Caco-2 (cell line): ENCODE measurements around the gene TRAM2. TPM values are rescaled to one million over a fixed set of nuclear protein-coding genes. Genes with fewer than 3 reads are reported as not detected.
A peak's percentile ranks its signal among the peaks of the same experiment; 100 is the strongest.

Experiments
- BruUV-seq: library from RNA; stranded (reverse); fragments of 400-500 nt; replicated peaks from 2 replicates; lab custom pipeline; 2021; lab: Mats Ljungman, UMichigan
- CTCF ChIA-PET: fragments of 300-600 bp; sonication (Branson Sonifier 250); formaldehyde crosslinking; loops from one replicate; lab custom pipeline; 2022; ENCODE audit warnings: antibody characterized with exemption; lab: Charles Lee
- POLR2A ChIA-PET: fragments of 300-600 bp; sonication (Branson Sonifier 250); formaldehyde crosslinking; loops from one replicate; lab custom pipeline; 2022; ENCODE audit warnings: antibody characterized with exemption; lab: Charles Lee
- DNase-seq, 2 experiments: peaks; one replicate each; pipeline versions ENCODE4 v3.0.0 to v3.0.0-alpha.2; 2020 to 2022
- H3K27me3 ChIP-seq: replicated peaks from 2 replicates; pipeline ENCODE4 v1.6.0; 2011; ENCODE audit warnings: low read length; ENCODE audit not compliant: control insufficient read depth, insufficient read depth
- H3K36me3 ChIP-seq: 2 replicates; pipeline ENCODE4 v1.5.1; 2011; ENCODE audit warnings: low read length; ENCODE audit not compliant: control insufficient read depth, insufficient read depth
- H3K4me1 ChIP-seq: fragments of 250-450 bp; sonication (Bioruptor Pico); 2 replicates; pipeline ENCODE4 v1.5.1; 2020; ENCODE audit warnings: mild to moderate bottlenecking
- H3K4me3 ChIP-seq: 2 replicates; pipeline ENCODE4 v1.5.1; 2011; ENCODE audit warnings: low read depth, mild to moderate bottlenecking, control low read depth, low read length
- H3K9me3 ChIP-seq: fragments of 250-450 bp; sonication (Bioruptor Pico); 2 replicates; pipeline ENCODE4 v1.5.1; 2020; ENCODE audit warnings: mild to moderate bottlenecking, moderate library complexity
- H3K27ac Mint-ChIP-seq: one replicate; pipeline ENCODE4 v1.8.0; 2022; ENCODE audit warnings: mixed read lengths; ENCODE audit not compliant: unreplicated experiment
- H3K27me3 Mint-ChIP-seq: one replicate; pipeline ENCODE4 v1.8.0; 2022; ENCODE audit warnings: mixed read lengths; ENCODE audit not compliant: insufficient read depth, unreplicated experiment
- H3K36me3 Mint-ChIP-seq: one replicate; pipeline ENCODE4 v1.8.0; 2022; ENCODE audit warnings: mild to moderate bottlenecking, mixed read lengths; ENCODE audit not compliant: insufficient read depth, unreplicated experiment
- H3K4me1 Mint-ChIP-seq: one replicate; pipeline ENCODE4 v1.8.0; 2022; ENCODE audit warnings: low read depth, mixed read lengths; ENCODE audit not compliant: unreplicated experiment
- H3K4me3 Mint-ChIP-seq: one replicate; pipeline ENCODE4 v1.8.0; 2022; ENCODE audit warnings: mild to moderate bottlenecking, moderate library complexity, mixed read lengths; ENCODE audit not compliant: unreplicated experiment
- H3K9me3 Mint-ChIP-seq: one replicate; pipeline ENCODE4 v1.8.0; 2022; ENCODE audit warnings: mixed read lengths; ENCODE audit not compliant: unreplicated experiment
- CTCF ChIP-seq, 2 experiments: fragments of 200-600 bp in 1 of 2; IDR thresholded peaks; 1 replicate in 1 of 2; 2 replicates in 1 of 2; pipeline versions ENCODE4 v1.5.1 to v1.8.0; 2011 to 2022; ENCODE audit warnings: antibody characterized with exemption in 1 of 2, control low read depth in 1 of 2, inconsistent platforms in 1 of 2, low read depth in 1 of 2, low read length in 1 of 2, mild to moderate bottlenecking in 1 of 2, moderate library complexity in 1 of 2; ENCODE audit not compliant: insufficient read depth in 1 of 2, severe bottlenecking in 1 of 2, unreplicated experiment in 1 of 2
- intact Hi-C: fragments of 100-400 bp; cut with micrococcal nuclease; formaldehyde crosslinking; loops from one replicate; pipeline ENCODE4 v1.10.0; 2022; ENCODE audit not compliant: unreplicated experiment
- total RNA-seq: library from RNA; stranded (reverse); gene quantifications from 2 replicates; pipeline ENCODE4 v1.2.3, GENCODE V29; 2022

The TRAM2 gene
- total RNA-seq, 1 experiment from 2014 or later, result 71.6 TPM

- ChIA-PET POLR2A (no interaction called here), CTCF (no interaction called here)
- peaks cover 86% of the 10 kb centered on the region for H3K4me1 ChIP-seq
- BruUV-seq, result no TSS peak
- H3K9me3 ChIP-seq, result no peaks in the 10 kb centered on the region
- intact Hi-C loops, result loop anchor here (10.0 kb wide), 1 partner anchor 285 kb away; the partner anchor contains the start of gene MCM3
- no peak overlapping the region for H3K4me3 Mint-ChIP-seq
- no peaks in the 10 kb centered on the region for H3K9me3 Mint-ChIP-seq
- no peaks in the 10 kb centered on the region; the same call in 1 of the 2 replicates for H3K36me3 ChIP-seq
- DNase-seq, result no peak
- no peaks in the 10 kb centered on the region for H3K27me3 ChIP-seq
- H3K27ac Mint-ChIP-seq, result no peak overlapping the region
- H3K4me1 Mint-ChIP-seq, result peaks cover 67% of the 10 kb centered on the region
- no peaks in the 10 kb centered on the region for H3K27me3 Mint-ChIP-seq
- H3K4me3 ChIP-seq, result no peak overlapping the region
- TF ChIP-seq CTCF (IDR thresholded peaks at IDR 0.05; ENCODE audit: insufficient read depth in 1 of 2, low read depth in 1 of 2, low read length in 1 of 2, severe bottlenecking in 1 of 2, unreplicated experiment in 1 of 2), result no peak
- peaks cover 37% of the 10 kb centered on the region for H3K36me3 Mint-ChIP-seq
Observed at GRCh38 chr6:52570291-52570700, 6.6 kb downstream of the TRAM2 start.

DNA sequence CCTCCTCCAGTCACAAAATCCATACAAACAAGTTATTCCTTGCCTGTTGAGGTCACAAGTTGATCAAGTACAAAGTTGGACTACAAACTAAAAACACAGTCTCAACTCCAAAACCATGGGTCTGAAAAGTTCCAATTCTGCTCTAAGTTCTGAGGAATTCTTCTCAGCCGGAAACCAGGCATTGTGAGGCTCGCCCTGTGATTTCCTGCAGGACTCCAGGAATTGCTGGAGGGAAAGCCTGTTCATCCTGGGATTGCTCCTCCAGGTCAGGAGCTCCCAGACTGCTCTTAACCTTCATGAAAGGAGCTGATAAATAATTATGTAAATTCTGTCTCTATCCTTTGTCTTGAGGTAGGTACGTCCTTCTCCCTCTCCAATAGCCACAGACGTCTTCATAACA, 8.5 kb downstream of the TRAM2 start:
- BruUV-seq, result no TSS peak
- TF ChIP-seq CTCF (IDR thresholded peaks at IDR 0.05; ENCODE audit: insufficient read depth in 1 of 2, low read depth in 1 of 2, low read length in 1 of 2, severe bottlenecking in 1 of 2, unreplicated experiment in 1 of 2), result no peak
- Mint-ChIP-seq H3K27me3 (no peaks in the 10 kb centered on the region), H3K27ac (peak overlapping the region; percentile 75), H3K36me3 (peaks cover 43% of the 10 kb centered on the region), H3K4me3 (peak overlapping the region; percentile 34), H3K4me1 (peaks cover 60% of the 10 kb centered on the region), H3K9me3 (no peaks in the 10 kb centered on the region)
- H3K27me3 ChIP-seq, result no peaks in the 10 kb centered on the region
- intact Hi-C loops, result loop anchor here (5.0 kb wide), 1 partner anchor 56 kb away; no protein-coding TSS in a partner anchor
- no peak overlapping the region for H3K4me3 ChIP-seq
- ChIA-PET CTCF (no interaction called here), POLR2A (no interaction called here)
- H3K36me3 ChIP-seq, result no peaks in the 10 kb centered on the region; the same call in 1 of the 2 replicates
- H3K4me1 ChIP-seq, result peaks cover 81% of the 10 kb centered on the region
- no peak for DNase-seq
- H3K9me3 ChIP-seq, result no peaks in the 10 kb centered on the region

DNA sequence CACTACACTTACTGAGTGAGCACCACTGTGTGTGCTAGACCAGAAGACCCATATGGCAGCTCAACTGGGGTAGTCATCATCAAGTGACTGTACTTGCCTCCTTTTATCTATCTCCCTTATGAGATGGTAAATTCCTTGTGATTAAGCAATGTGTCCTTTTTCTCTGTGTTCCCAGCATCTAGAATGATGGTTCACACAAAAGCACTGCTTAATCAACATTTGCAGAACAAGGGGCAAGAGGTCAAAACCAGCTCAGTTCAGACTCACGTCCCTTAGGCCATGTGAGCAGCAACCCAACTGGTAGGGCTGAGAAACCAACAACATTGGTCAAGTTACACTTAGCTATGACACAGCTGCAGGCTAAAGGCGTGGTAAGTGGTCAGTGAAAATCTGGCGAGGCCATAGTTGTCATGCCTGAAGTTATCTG, 10.0 kb downstream of the TRAM2 start:
- H3K4me3 ChIP-seq, result no peak overlapping the region
- H3K36me3 ChIP-seq, result no peaks in the 10 kb centered on the region; the same call in 1 of the 2 replicates
- ChIA-PET CTCF (interaction anchor here (0.6 to 1.6 kb wide), 4 partner anchors 8 to 45 kb away, joined by 3 to 12 read pairs (median 4); partner anchors contain the start of gene TRAM2), POLR2A (interaction anchor here (0.6 to 1.5 kb wide), 6 partner anchors 9 to 455 kb away, joined by 3 to 10 read pairs (median 3); partner anchors contain the start of genes MCM3 and TRAM2)
- no peaks in the 10 kb centered on the region for H3K9me3 ChIP-seq
- peaks cover 38% of the 10 kb centered on the region for H3K36me3 Mint-ChIP-seq
- H3K4me1 ChIP-seq, result peaks cover 84% of the 10 kb centered on the region
- no peaks in the 10 kb centered on the region for H3K27me3 ChIP-seq
- no TSS peak for BruUV-seq
- no peaks in the 10 kb centered on the region for H3K27me3 Mint-ChIP-seq
- peak overlapping the region; percentile 75 for H3K27ac Mint-ChIP-seq
- H3K4me3 Mint-ChIP-seq, result peak overlapping the region; percentile 21
- H3K9me3 Mint-ChIP-seq, result no peaks in the 10 kb centered on the region
- peak; percentile 88 to 93 for DNase-seq
- intact Hi-C loops, result loop anchor here (1.0 to 5.0 kb wide), 4 partner anchors 9 to 66 kb away; no protein-coding TSS in a partner anchor
- H3K4me1 Mint-ChIP-seq, result peaks cover 54% of the 10 kb centered on the region
- TF ChIP-seq CTCF (IDR thresholded peaks at IDR 0.05; ENCODE audit: insufficient read depth in 1 of 2, low read depth in 1 of 2, low read length in 1 of 2, severe bottlenecking in 1 of 2, unreplicated experiment in 1 of 2), result no peak
